ENCODE results near the gene OR5AP2. TPM values are rescaled to one million over a fixed set of nuclear protein-coding genes. Genes with fewer than 3 reads are reported as not detected.
"Not testable (repeated sequence)": the region's sequence is repeated elsewhere in the genome, so short reads cannot be mapped to it uniquely, and the experiment has no call there.

Gene OR5AP2
- total RNA-seq (not detected in 2 replicates), polyA plus RNA-seq (not detected in 2 replicates), polyA minus RNA-seq (not detected in 2 replicates), Bru-seq, nascent RNA (not detected), BruChase-seq, experiment 1, labeled RNA remaining after a 6-hour chase (not detected), BruChase-seq, experiment 2, labeled RNA remaining after a 2-hour chase (not detected)
- polyA plus RNA-seq (2011; cell fraction: cytosol; rRNA removed), result not detected in 2 replicates
- polyA plus RNA-seq (2011; cell fraction: nucleus; rRNA removed), result not detected in 2 replicates
- polyA plus RNA-seq (2012), result not detected in 2 replicates
- not detected for polyA minus RNA-seq (2011; cell fraction: cytosol; rRNA and poly(A)+ RNA removed)
- polyA minus RNA-seq (2011; cell fraction: nucleus; rRNA and poly(A)+ RNA removed), result not detected in 2 replicates
- long read RNA-seq, result 0 reads

GRCh38 chr11:56642339-56642738 is at the start of gene OR5AP2:
TSS of gene OR5AP2 (minus strand) at chr11:56642439. CDS start at chr11:56642439, 0 bp downstream.
- Histone ChIP-seq H2AFZ (ENCODE audit: low read depth, low read length) (no peak within 1 kb of the TSS), H4K20me1 (replicated peaks; ENCODE audit: control insufficient read depth, extremely low read depth, insufficient read depth, low read length) (no peaks in the 10 kb centered on the region), H3K9me1 (replicated peaks; ENCODE audit: control insufficient read depth, extremely low read depth, insufficient read depth, low read length) (no peaks in the 10 kb centered on the region), H3K4me2 (ENCODE audit: insufficient read depth, low read length) (no peak within 1 kb of the TSS), H3K4me1 (ENCODE audit: control insufficient read depth, extremely low read depth, insufficient read depth, low read length) (no peaks in the 10 kb centered on the region), H3K79me2 (ENCODE audit: control insufficient read depth, insufficient read depth, low read length) (no peaks in the 10 kb centered on the region), H3K4me3 (replicated peaks in 1 of 3; ENCODE audit: insufficient read depth in 1 of 3, low read depth in 1 of 3, low read length in 3 of 3) (no peak within 1 kb of the TSS), H3K9me3 (replicated peaks; ENCODE audit: control insufficient read depth, insufficient read depth, low read length) (peaks cover 4% of the 10 kb centered on the region), H3K36me3 (ENCODE audit: control insufficient read depth in 2 of 2, extremely low read depth in 1 of 2, insufficient read depth in 2 of 2, low read length in 2 of 2) (no peaks in the 10 kb centered on the region), H3K27me3 (ENCODE audit: control insufficient read depth in 2 of 2, insufficient read depth in 2 of 2, low read length in 2 of 2) (no peaks in the 10 kb centered on the region), H3K27ac (ENCODE audit: insufficient read depth, low read depth, low read length) (no peak within 1 kb of the TSS), H3K9ac (replicated peaks; ENCODE audit: extremely low read depth, insufficient read depth, low read length) (no peak within 1 kb of the TSS)
- ChIA-PET POLR2A (no interaction called here), CTCF (no interaction called here)
- TF ChIP-seq MAX (IDR thresholded peaks at IDR 0.05; ENCODE audit: insufficient read depth, insufficient read length) (no peak), POLR2AphosphoS5 (IDR thresholded peaks at IDR 0.05; ENCODE audit: insufficient read depth, low read depth, low read length) (no peak), MYC (IDR thresholded peaks at IDR 0.05; ENCODE audit: low read depth, low read length) (no peak), JUN (IDR thresholded peaks at IDR 0.05; ENCODE audit: borderline replicate concordance, insufficient read depth, insufficient read length, low read depth) (no peak), POLR2A (IDR thresholded peaks at IDR 0.05; ENCODE audit: low read depth, low read length) (no peak), FOS (IDR thresholded peaks at IDR 0.05; ENCODE audit: borderline replicate concordance, insufficient read depth, low read length) (no peak), GATA2 (IDR thresholded peaks at IDR 0.05; ENCODE audit: insufficient read depth, insufficient read length, low read depth, low read length) (no peak), EZH2 (IDR thresholded peaks at IDR 0.05; ENCODE audit: borderline replicate concordance, low read depth, low read length, severe bottlenecking) (no peak), CTCF (IDR thresholded peaks at IDR 0.05; ENCODE audit: extremely low read depth in 1 of 2, insufficient read depth in 1 of 2, low read depth in 1 of 2, low read length in 2 of 2) (no peak)
- DNase-seq (ENCODE audit: low read depth, low spot score) (no peak), FAIRE-seq (no peak)
- no TSS peak for BruUV-seq (replicated peaks)
- intact Hi-C loops (cut with micrococcal nuclease), result no loop called here
- dilution Hi-C loops (cut with MboI; ENCODE audit: extremely low pct_ligation_motif_present, low sequenced_read_pairs), result no loop called here

GRCh38 chr11:56691179-56691578 is 48.9 kb upstream of the OR5AP2 start:
- H4K20me1 ChIP-seq (replicated peaks; ENCODE audit: control insufficient read depth, extremely low read depth, insufficient read depth, low read length); H3K9me3 ChIP-seq (replicated peaks; ENCODE audit: control insufficient read depth, insufficient read depth, low read length); H2AFZ ChIP-seq (ENCODE audit: low read depth, low read length); H3K4me2 ChIP-seq (ENCODE audit: insufficient read depth, low read length); H3K4me3 ChIP-seq (replicated peaks in 1 of 3; ENCODE audit: insufficient read depth in 1 of 3, low read depth in 1 of 3, low read length in 3 of 3); POLR2A ChIA-PET; intact Hi-C loops (cut with micrococcal nuclease); H3K27me3 ChIP-seq (ENCODE audit: control insufficient read depth in 2 of 2, insufficient read depth in 2 of 2, low read length in 2 of 2); CTCF ChIA-PET; dilution Hi-C loops (cut with MboI; ENCODE audit: extremely low pct_ligation_motif_present, low sequenced_read_pairs); H3K27ac ChIP-seq (ENCODE audit: insufficient read depth, low read depth, low read length); H3K79me2 ChIP-seq (ENCODE audit: control insufficient read depth, insufficient read depth, low read length); BruUV-seq (replicated peaks); H3K9ac ChIP-seq (replicated peaks; ENCODE audit: extremely low read depth, insufficient read depth, low read length); H3K36me3 ChIP-seq (ENCODE audit: control insufficient read depth in 2 of 2, extremely low read depth in 1 of 2, insufficient read depth in 2 of 2, low read length in 2 of 2); H3K4me1 ChIP-seq (ENCODE audit: control insufficient read depth, extremely low read depth, insufficient read depth, low read length); H3K9me1 ChIP-seq (replicated peaks; ENCODE audit: control insufficient read depth, extremely low read depth, insufficient read depth, low read length); DNase-seq (ENCODE audit: low read depth, low spot score); FAIRE-seq: not testable (repeated sequence)

All from endothelial cell of umbilical vein (primary cell).